Hepatocyte (in vitro differentiated cells): Measurements from ENCODE around the gene SYNDIG1.

ENCODE experiments used
- EZH2 ChIP-seq: fragments of 200-600 bp; sonication (generic); IDR thresholded peaks from 2 replicates; pipeline ENCODE4 v1.6.1; 2016; ENCODE audit warnings: antibody characterized with exemption, mild to moderate bottlenecking, borderline replicate concordance
- TF ChIP-seq, protein P1 (sequence below): fragments of 200-600 bp; sonication (generic); IDR thresholded peaks from 2 replicates; pipeline ENCODE4 v1.5.1; 2016; ENCODE audit warnings: antibody characterized with exemption, mild to moderate bottlenecking; ENCODE audit not compliant: poor library complexity

DNA sequence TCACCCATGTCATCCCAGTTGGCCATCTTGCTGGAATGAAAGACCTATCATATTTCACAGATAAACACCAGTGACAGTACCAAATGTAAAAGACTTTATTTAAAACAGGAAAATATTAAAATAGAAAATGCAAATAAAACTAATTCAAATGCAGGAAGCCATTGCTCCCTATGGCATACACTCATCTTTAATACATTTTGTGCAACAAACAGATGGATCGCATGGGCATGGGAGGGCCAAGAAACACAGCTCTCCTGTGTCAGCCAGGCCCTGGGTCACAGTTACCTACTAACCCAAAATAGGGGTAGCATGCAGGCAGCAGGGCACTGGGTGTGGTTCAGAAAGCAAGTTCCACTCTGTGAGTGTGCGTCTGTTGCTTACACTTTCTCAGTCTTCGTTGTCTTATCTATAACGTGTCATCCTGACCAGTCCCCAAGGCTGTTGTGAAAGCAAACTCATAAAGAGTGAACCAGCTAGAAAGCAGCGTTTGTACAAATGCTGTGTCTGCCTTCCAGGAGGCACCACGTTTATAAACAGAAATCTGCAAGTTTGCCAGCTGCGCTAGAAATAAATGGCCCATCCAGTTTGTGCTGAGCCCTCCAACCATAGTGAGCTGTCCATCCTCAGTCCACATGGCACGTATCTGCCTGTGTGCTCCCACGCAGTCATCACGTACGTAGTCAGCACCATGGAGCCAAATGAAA lies 180.5 kb downstream of the SYNDIG1 start:
- TF ChIP-seq, protein P1, sequence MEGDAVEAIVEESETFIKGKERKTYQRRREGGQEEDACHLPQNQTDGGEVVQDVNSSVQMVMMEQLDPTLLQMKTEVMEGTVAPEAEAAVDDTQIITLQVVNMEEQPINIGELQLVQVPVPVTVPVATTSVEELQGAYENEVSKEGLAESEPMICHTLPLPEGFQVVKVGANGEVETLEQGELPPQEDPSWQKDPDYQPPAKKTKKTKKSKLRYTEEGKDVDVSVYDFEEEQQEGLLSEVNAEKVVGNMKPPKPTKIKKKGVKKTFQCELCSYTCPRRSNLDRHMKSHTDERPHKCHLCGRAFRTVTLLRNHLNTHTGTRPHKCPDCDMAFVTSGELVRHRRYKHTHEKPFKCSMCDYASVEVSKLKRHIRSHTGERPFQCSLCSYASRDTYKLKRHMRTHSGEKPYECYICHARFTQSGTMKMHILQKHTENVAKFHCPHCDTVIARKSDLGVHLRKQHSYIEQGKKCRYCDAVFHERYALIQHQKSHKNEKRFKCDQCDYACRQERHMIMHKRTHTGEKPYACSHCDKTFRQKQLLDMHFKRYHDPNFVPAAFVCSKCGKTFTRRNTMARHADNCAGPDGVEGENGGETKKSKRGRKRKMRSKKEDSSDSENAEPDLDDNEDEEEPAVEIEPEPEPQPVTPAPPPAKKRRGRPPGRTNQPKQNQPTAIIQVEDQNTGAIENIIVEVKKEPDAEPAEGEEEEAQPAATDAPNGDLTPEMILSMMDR = no peak
- TF ChIP-seq EZH2 = no peak
